IPS-18c (cell line): ENCODE data around the gene NSD2.

Experiments
- H3K4me3 ChIP-seq: 2 replicates; pipeline ENCODE4 v1.7.0; 2013; ENCODE audit warnings: low read depth, mild to moderate bottlenecking, low read length, moderate library complexity; ENCODE audit not compliant: insufficient read depth
- H3K9me3 ChIP-seq: one replicate; pipeline ENCODE4 v1.6.1; 2013; ENCODE audit warnings: mild to moderate bottlenecking, low read length, moderate library complexity; ENCODE audit not compliant: control insufficient read depth, insufficient read depth

NSD2 gene

DNA sequence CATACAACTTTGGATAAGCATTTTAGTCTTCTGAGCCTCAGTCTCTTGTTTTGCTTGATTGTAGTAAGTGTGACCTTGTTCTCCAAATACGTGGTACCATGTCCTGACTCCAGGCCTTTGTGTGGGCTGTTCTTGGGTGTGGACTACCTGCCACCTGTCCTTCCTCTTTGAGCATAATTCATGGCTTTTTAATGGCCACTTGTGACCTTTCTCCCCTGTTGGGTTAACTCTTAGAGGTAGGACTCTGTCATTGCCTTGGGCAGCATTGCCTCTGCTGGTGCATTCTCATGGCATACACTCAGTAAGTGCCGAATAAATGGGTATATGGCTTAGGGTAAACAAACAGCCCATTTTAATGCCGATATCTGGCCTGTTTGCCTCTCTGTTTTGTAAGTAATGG, 3.0 kb downstream of the NSD2 start:
- no peaks in the 10 kb centered on the region for H3K9me3 ChIP-seq
- no peak overlapping the region; the same call in 1 of the 2 replicates for H3K4me3 ChIP-seq

GRCh38 chr4:1879485-1879884, 8.3 kb downstream of the NSD2 start:
- Histone ChIP-seq H3K4me3 (no peak overlapping the region), H3K9me3 (no peaks in the 10 kb centered on the region)

- no peak overlapping the region for H3K4me3 ChIP-seq
- H3K9me3 ChIP-seq = no peaks in the 10 kb centered on the region
These were observed 9.1 kb downstream of the NSD2 start for GRCh38 chr4:1880332-1880731.

GRCh38 chr4:1882850-1883271, 11.7 kb downstream of the NSD2 start:
- Histone ChIP-seq H3K9me3 (no peaks in the 10 kb centered on the region), H3K4me3 (no peak overlapping the region)

GRCh38 chr4:1883583-1883982, 12.4 kb downstream of the NSD2 start:
- H3K4me3 ChIP-seq = no peak overlapping the region
- H3K9me3 ChIP-seq = no peaks in the 10 kb centered on the region

DNA sequence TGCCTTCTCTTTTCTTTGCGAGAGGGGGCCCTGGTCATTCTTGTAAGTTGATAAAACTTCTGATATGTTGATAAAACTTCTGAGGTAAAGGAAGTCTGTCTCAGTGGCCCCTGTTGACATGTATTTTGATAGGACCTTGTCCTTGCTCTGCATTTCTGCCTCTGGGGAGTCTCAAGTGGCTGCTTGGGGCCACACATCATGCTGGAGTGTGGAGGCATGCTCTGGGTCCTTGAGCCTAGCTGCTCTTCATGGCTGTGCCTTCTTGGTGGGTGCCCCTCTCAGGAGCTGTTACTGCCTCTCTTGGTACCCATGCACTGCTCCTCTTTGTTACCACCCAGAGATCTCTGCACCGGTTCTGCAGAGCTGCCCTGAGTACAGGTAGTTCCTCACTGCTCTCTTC, 14.2 kb downstream of the NSD2 start:
- Histone ChIP-seq H3K9me3 (no peaks in the 10 kb centered on the region), H3K4me3 (no peak overlapping the region)

DNA sequence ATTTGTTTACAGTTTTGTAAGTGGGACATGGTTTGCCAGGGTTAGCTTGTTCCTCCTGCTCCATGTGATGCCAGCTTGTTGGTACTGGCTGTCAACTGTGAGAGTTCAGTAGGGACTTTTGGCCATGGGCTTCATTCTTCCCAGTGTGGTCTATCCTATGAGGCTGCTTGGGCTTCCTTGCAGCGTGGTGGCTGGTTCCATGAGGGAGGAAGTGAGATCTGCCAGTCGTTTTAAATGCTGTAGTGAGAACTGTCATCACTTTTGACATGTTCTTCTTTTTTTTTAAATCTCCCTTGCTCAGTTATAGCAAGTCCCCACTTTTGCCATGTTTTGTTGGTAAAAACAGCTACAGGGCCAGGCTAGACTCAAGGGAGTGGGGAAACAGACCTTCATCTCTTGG, 15.9 kb downstream of the NSD2 start:
- Histone ChIP-seq H3K9me3 (no peaks in the 10 kb centered on the region), H3K4me3 (no peak overlapping the region)

DNA sequence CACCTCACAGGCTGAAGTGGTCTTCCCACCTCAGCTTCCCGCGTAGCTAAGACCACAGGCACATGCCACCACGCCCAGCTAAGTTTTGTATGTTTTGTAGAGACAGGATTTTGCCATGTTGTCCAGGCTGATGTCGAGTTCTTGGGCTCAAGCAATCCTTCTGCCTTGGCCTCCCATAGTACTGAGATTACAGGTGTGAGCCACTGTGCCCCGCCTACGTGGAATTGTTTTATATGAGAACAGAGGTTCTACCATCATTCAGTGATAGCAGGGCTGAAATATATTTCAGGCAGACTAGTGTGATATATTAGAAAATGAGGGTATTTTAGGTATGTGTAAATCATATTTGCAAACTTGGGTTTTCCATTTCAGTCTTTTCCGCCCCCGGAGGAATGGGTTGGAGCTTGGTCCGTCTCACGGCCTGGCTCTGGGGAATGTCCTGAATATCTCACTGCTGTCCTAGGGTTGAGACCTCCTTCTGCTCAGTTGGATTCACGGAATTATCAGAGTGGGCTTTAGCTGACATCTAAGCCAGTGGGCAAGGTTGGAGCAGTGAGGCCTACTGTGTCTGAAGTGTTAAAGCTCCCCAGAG, 19.9 kb downstream of the NSD2 start:
- no peak overlapping the region for H3K4me3 ChIP-seq
- H3K9me3 ChIP-seq = no peaks in the 10 kb centered on the region

DNA sequence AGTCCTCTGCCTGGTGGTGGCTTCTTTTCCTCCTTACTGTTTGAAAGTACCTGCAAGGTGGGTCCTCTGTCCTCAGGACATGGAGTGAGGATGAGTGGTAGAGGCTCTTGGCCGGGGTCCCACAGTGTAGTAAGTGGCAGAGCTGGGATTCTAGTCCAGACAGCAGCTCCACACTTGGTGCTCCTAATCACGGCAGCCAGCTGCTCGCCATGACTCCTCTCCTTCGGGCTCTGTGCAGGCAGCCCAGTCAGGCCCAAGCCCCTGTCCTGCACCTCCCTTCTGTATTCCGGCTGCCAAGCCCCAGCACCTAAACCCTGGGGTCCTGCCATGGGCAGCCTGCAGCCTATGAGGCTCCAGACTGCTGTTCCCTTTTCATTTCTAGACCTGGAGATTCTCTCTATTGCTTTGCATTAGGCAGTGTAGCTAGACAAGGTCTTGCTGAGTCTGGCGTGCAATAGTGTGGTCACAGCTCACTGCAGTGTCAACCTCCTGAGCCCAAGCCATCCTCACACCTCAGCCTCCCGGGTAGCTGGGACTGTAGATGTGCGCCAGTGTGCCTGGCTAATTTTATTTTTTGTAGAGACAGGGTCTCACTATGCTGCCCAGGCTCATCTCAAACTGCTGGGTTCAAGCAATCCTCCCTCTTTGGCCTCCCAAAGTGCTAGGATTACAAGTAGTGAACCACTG, 24.9 kb downstream of the NSD2 start:
- no peaks in the 10 kb centered on the region for H3K9me3 ChIP-seq
- no peak overlapping the region for H3K4me3 ChIP-seq

- H3K4me3 ChIP-seq = no peak overlapping the region
- H3K9me3 ChIP-seq = no peaks in the 10 kb centered on the region
These were observed 25.4 kb downstream of the NSD2 start for GRCh38 chr4:1896658-1896991.

GRCh38 chr4:1898007-1898406, 26.8 kb downstream of the NSD2 start:
- Histone ChIP-seq H3K4me3 (no peak overlapping the region), H3K9me3 (no peaks in the 10 kb centered on the region)

DNA sequence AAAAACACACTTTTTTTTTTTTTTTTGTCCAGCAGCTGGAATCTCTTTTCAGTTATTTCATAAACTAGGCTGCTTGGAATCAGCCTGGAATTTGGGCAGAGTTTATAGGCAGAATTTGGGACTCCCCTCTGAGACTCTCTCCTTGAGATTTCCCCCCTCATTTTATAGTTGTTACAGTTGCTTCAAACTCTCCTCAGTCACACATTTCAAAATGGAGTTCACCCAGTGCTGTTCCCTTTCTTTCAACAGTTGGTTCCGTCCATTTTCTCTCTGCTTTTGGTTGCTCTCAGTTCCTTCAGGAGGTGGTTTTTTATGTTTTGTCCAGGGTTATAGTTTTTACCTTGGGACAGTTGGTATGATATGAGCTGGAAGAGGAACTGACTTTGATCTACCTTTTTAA, 27.5 kb downstream of the NSD2 start:
- H3K9me3 ChIP-seq = no peaks in the 10 kb centered on the region
- H3K4me3 ChIP-seq = no peak overlapping the region

DNA sequence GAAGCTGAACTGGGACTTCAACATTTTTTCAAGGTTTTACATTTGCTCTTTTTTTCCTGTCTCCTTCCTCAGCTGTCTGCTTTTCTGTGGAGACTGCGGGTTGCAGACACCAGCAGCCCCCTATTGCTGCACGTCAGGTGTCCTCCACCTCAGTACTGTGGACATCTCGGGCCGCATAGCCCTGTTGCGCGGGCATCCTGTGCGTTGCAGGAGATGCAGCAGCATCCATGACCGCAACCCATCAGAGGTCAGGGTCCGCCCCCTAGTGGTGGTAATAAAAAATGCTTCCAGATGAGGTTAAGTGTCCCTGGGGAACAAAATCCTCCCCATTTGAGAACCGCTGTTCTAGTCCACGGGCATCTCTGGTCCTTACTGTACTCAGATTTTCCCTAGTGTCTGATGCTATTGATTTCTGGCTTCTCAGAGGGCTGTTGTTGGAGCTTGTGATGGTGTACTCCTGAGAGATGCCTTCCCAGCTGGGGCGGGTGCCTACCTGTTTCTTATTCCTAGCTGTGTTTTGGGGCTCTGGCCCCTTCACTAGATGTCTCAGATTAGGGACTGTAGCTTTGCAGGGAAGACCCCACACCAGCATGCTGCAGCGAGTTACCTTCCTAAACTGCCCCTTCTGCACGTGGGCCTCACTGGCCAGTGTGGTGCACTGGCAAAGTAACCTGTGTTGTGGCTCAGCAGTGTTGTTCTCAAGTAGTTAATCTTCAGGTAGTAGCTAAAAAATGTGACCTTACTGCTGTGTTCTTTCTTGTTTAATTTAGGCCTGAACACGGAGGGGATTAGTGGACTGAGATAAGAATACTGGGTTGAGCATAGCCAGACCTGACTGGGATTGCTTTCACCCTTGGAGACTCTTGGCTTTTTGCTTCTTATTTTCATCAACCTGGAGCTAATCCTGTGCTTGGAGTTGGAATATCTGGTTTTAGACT, 28.2 kb downstream of the NSD2 start:
- Histone ChIP-seq H3K4me3 (no peak overlapping the region), H3K9me3 (no peaks in the 10 kb centered on the region)

DNA sequence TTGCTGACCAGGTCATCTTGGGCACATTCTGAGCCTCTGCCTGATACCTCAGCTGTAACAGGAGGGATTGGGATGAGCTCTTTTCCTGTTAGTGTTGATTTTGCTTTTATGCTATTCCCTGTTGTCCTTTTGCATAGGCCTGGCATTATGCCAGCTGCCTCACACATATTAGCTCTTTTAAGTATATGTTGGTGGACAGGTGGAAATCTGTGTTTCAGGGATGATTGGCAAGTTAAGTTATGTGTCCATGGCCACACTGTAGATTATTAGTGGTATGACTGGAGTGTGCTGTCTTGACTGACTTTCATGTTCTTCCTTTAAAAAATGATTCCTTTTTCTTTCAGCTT, 28.9 kb downstream of the NSD2 start:
- H3K9me3 ChIP-seq = no peaks in the 10 kb centered on the region
- H3K4me3 ChIP-seq = no peak overlapping the region

DNA sequence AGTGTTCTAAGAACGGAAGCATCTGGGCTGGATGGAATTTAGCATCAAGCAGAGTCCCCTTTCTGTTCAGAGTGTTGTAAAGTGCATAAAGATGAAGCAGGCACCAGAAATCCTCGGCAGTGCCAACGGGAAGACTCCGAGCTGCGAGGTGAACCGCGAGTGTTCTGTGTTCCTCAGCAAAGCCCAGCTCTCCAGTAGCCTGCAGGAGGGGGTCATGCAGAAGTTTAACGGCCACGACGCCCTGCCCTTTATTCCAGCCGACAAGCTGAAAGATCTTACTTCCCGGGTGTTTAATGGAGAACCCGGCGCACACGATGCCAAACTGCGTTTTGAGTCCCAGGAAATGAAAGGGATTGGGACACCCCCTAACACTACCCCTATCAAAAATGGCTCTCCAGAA, 29.4 kb downstream of the NSD2 start:
- no peaks in the 10 kb centered on the region for H3K9me3 ChIP-seq
- H3K4me3 ChIP-seq = no peak overlapping the region

DNA sequence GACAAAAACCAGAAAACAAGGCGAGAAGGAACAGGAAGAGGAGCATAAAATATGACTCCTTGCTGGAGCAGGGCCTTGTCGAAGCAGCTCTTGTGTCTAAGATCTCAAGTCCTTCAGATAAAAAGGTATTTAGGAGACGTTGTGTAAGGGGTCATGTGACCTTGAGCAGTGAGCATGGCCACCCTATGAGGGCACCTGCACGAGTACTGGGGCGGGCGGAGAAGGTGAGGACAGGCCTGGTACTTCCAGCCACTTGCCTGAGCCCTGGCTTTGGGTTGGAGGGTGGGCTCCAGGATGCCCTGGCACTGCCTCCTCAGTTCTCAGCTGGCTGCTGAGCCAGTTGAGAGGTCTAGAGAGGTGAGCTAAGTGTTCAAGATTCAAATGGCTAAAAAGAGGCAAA, 29.9 kb downstream of the NSD2 start:
- Histone ChIP-seq H3K9me3 (no peaks in the 10 kb centered on the region), H3K4me3 (no peak overlapping the region)

- H3K9me3 ChIP-seq = no peaks in the 10 kb centered on the region
- no peak overlapping the region for H3K4me3 ChIP-seq
These were observed 31.1 kb downstream of the NSD2 start for GRCh38 chr4:1902243-1902642.

GRCh38 chr4:1903035-1903434, 31.8 kb downstream of the NSD2 start:
- H3K4me3 ChIP-seq = no peak overlapping the region
- no peaks in the 10 kb centered on the region for H3K9me3 ChIP-seq
